WTC11 (cell line): ENCODE results near the gene AGPAT4.
"Not testable (repeated sequence)": the region's sequence is repeated elsewhere in the genome, so short reads cannot be mapped to it uniquely, and the experiment has no call there.

Source experiments
- CTCF ChIP-seq: fragments of 200-600 bp; IDR thresholded peaks from 2 replicates; pipeline ENCODE4 v1.8.0; 2022; ENCODE audit warnings: antibody characterized with exemption
- ESRRA ChIP-seq: sonication (generic); formaldehyde crosslinking; IDR thresholded peaks from 2 replicates; pipeline ENCODE4 v1.8.1; 2022; ENCODE audit warnings: mild to moderate bottlenecking, missing genetic modification reagents, borderline replicate concordance
- FOXJ3 ChIP-seq: sonication (generic); formaldehyde crosslinking; IDR thresholded peaks from 2 replicates; pipeline ENCODE4 v1.9.0; 2021; ENCODE audit warnings: missing genetic modification reagents, mild to moderate bottlenecking, borderline replicate concordance
- TEAD4 ChIP-seq: sonication (generic); formaldehyde crosslinking; IDR thresholded peaks from 2 replicates; pipeline ENCODE4 v1.8.0; 2022; ENCODE audit warnings: mild to moderate bottlenecking, missing genetic modification reagents
- ZNF263 ChIP-seq: sonication (generic); formaldehyde crosslinking; IDR thresholded peaks from 2 replicates; pipeline ENCODE4 v1.8.1; 2022; ENCODE audit warnings: low read depth, mild to moderate bottlenecking, moderate library complexity, missing genetic modification reagents
- TF ChIP-seq, protein P1 (sequence below): sonication (generic); formaldehyde crosslinking; IDR thresholded peaks from 2 replicates; pipeline ENCODE4 v1.8.1; 2022; ENCODE audit warnings: mild to moderate bottlenecking, missing genetic modification reagents, moderate library complexity, borderline replicate concordance

GRCh38 chr6:161172769-161173168, 101.1 kb downstream of the AGPAT4 start:
- not testable (repeated sequence) for TF ChIP-seq CTCF; TEAD4; FOXJ3 (CRISPR knock-in tag); ESRRA (CRISPR knock-in tag); ZNF263 (CRISPR knock-in tag)
- TF ChIP-seq, protein P1, sequence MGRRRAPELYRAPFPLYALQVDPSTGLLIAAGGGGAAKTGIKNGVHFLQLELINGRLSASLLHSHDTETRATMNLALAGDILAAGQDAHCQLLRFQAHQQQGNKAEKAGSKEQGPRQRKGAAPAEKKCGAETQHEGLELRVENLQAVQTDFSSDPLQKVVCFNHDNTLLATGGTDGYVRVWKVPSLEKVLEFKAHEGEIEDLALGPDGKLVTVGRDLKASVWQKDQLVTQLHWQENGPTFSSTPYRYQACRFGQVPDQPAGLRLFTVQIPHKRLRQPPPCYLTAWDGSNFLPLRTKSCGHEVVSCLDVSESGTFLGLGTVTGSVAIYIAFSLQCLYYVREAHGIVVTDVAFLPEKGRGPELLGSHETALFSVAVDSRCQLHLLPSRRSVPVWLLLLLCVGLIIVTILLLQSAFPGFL (CRISPR knock-in tag) = not testable (repeated sequence)
